B cell (primary cell): ENCODE data around the gene OR11G2. TPM values are rescaled to one million over a fixed set of nuclear protein-coding genes. Genes with fewer than 3 reads are reported as not detected.

Experiments used
- ATAC-seq: fragments of 200-7000 bp; cut with Tn5 transposase; one replicate; pipeline ENCODE4 v1.10.0; 2021; ENCODE audit warnings: low read depth, mild to moderate bottlenecking, moderate number of reproducible peaks, moderate library complexity
- CTCF ChIA-PET: fragments of 350-600 bp; sonication (Branson Sonifier 250); formaldehyde crosslinking; loops from one replicate; lab custom pipeline; 2021; ENCODE audit warnings: antibody characterized with exemption, inconsistent platforms; lab: Charles Lee
- POLR2A ChIA-PET: fragments of 350-600 bp; sonication (Branson Sonifier 250); formaldehyde crosslinking; loops from one replicate; lab custom pipeline; 2021; ENCODE audit warnings: antibody characterized with exemption; lab: Charles Lee
- DNase-seq: peaks from one replicate; pipeline ENCODE4 v3.0.0; 2013
- H2AFZ ChIP-seq: 2 replicates; pipeline ENCODE4 v1.6.1; 2012; ENCODE audit warnings: mild to moderate bottlenecking, low read depth, low read length; ENCODE audit not compliant: insufficient read depth, poor library complexity, severe bottlenecking
- H3K27ac ChIP-seq, 2 donors: 1 replicate in 1 of 2; 2 replicates in 1 of 2; pipeline ENCODE4 v1.5.1; 2012 to 2013; ENCODE audit warnings: low read length in 2 of 2, mild to moderate bottlenecking in 2 of 2, moderate library complexity in 1 of 2
- H3K27me3 ChIP-seq, 4 experiments: fragments of 200-600 bp in 1 of 4; sonication (generic) in 1 of 4; replicated peaks in 1 of 4; 1 replicate in 2 of 4; 2 replicates in 2 of 4; pipeline versions ENCODE4 v1.6.1 to v1.7.0; 2013 to 2016; ENCODE audit warnings: low read length in 3 of 4, mild to moderate bottlenecking in 2 of 4, mixed read lengths in 1 of 4, moderate library complexity in 1 of 4; ENCODE audit not compliant: insufficient read depth in 4 of 4, control insufficient read depth in 3 of 4; ENCODE audit errors: control extremely low read depth in 1 of 4
- H3K36me3 ChIP-seq, 2 experiments: replicated peaks in 1 of 2; 1 replicate in 1 of 2; 2 replicates in 1 of 2; pipeline versions ENCODE4 v1.6.1 to v1.7.1; 2013; ENCODE audit warnings: low read length in 1 of 2; ENCODE audit not compliant: insufficient read depth in 2 of 2, control insufficient read depth in 1 of 2; ENCODE audit errors: control extremely low read depth in 1 of 2, extremely low read depth in 1 of 2
- H3K4me1 ChIP-seq, 2 donors: fragments of 200-600 bp in 1 of 2; sonication (generic) in 1 of 2; 1 replicate in 1 of 2; 2 replicates in 1 of 2; pipeline versions ENCODE4 v1.5.1 to v1.6.1; 2013 to 2017; ENCODE audit warnings: low read length in 2 of 2; ENCODE audit not compliant: control insufficient read depth in 2 of 2, insufficient read depth in 2 of 2
- H3K4me2 ChIP-seq: replicated peaks from 2 replicates; pipeline ENCODE3; 2012; ENCODE audit warnings: mild to moderate bottlenecking, low read depth, low read length; ENCODE audit not compliant: poor library complexity, severe bottlenecking
- H3K4me3 ChIP-seq, 5 experiments: fragments of 200-600 bp in 1 of 5; sonication (generic) in 1 of 5; 1 replicate in 3 of 5; 2 replicates in 2 of 5; pipeline versions ENCODE4 v1.5.1 to v1.7.0; 2011 to 2016; ENCODE audit warnings: low read length in 4 of 5, mild to moderate bottlenecking in 4 of 5, low read depth in 2 of 5, control low read depth in 1 of 5, moderate library complexity in 1 of 5; ENCODE audit not compliant: insufficient read depth in 1 of 5; ENCODE audit errors: control extremely low read depth in 1 of 5, extremely low read depth in 1 of 5
- H3K79me2 ChIP-seq: fragments of 200-600 bp; sonication (generic); one replicate; pipeline ENCODE4 v1.6.0; 2016; ENCODE audit warnings: low read length; ENCODE audit not compliant: control insufficient read depth, insufficient read depth
- H3K9ac ChIP-seq: fragments of 200-600 bp; sonication (generic); 2 replicates; pipeline ENCODE4 v1.6.1; 2017; ENCODE audit warnings: mild to moderate bottlenecking, low read length, moderate library complexity
- H3K9me3 ChIP-seq, 3 donors: one replicate each; pipeline versions ENCODE4 v1.6.1 to v1.7.1; 2013; ENCODE audit warnings: low read length in 2 of 3; ENCODE audit not compliant: control insufficient read depth in 2 of 3, insufficient read depth in 1 of 3; ENCODE audit errors: control extremely low read depth in 1 of 3
- H4K20me1 ChIP-seq: 2 replicates; pipeline ENCODE4 v1.6.0; 2012; ENCODE audit warnings: mild to moderate bottlenecking, low read length; ENCODE audit not compliant: insufficient read depth, control insufficient read depth, poor library complexity, severe bottlenecking
- H3K27ac Mint-ChIP-seq: one replicate; pipeline ENCODE4 v1.8.0; 2021; ENCODE audit warnings: mixed read lengths
- H3K27me3 Mint-ChIP-seq: one replicate; pipeline ENCODE4 v1.8.0; 2021; ENCODE audit warnings: mixed read lengths
- H3K4me1 Mint-ChIP-seq: one replicate; pipeline ENCODE4 v1.8.0; 2021; ENCODE audit warnings: mixed read lengths
- H3K4me3 Mint-ChIP-seq: one replicate; pipeline ENCODE4 v1.8.0; 2021; ENCODE audit warnings: mixed read lengths
- H3K9me3 Mint-ChIP-seq: one replicate; pipeline ENCODE4 v1.8.0; 2022; ENCODE audit warnings: mixed read lengths; ENCODE audit not compliant: insufficient read depth
- CTCF ChIP-seq: fragments of 200-600 bp; IDR thresholded peaks from one replicate; pipeline ENCODE4 v1.8.0; 2022; ENCODE audit warnings: antibody characterized with exemption, mild to moderate bottlenecking
- EZH2 ChIP-seq: IDR thresholded peaks from 2 replicates; pipeline ENCODE4 v1.6.1; 2012; ENCODE audit warnings: borderline replicate concordance, low read depth, mild to moderate bottlenecking, moderate library complexity, low read length; ENCODE audit not compliant: insufficient read depth, poor library complexity, severe bottlenecking
- WGBS: methylation state at CpG from one replicate; pipeline ENCODE4 v1.1.5; 2013; ENCODE audit warnings: missing lambda C conversion rate; ENCODE audit not compliant: insufficient coverage; 5-methylcytosine and 5-hydroxymethylcytosine counted together
- intact Hi-C: fragments of 100-400 bp; cut with micrococcal nuclease; formaldehyde crosslinking; loops from one replicate; pipeline ENCODE4 v1.10.0; 2022
- polyA plus RNA-seq: library from polyadenylated mRNA; depleted of rRNA; stranded (reverse); fragments of >200 nt; gene quantifications from 2 replicates; pipeline ENCODE4 v1.2.3, GENCODE V29; 2012
- small RNA-seq: library from RNA; depleted of rRNA; stranded (forward); fragments of <200 nt; gene quantifications from one replicate; pipeline ENCODE3, GENCODE V24; 2012; ENCODE audit warnings: low replicate concordance, low read depth; ENCODE audit not compliant: insufficient read length
- total RNA-seq, 2 donors: library from RNA; stranded (reverse); fragments of 120-200 nt in 1 of 2; gene quantifications; 1 replicate in 1 of 2; 2 replicates in 1 of 2; pipeline versions ENCODE4 v1.2.3 to v1.2.4, GENCODE V29; 2013 to 2022

OR11G2 gene
- total and polyA plus RNA-seq, 2 donors (not counting 1 experiment from before 2014, with no cell fraction given), result not detected

GRCh38 chr14:20247646-20248246 is 57.0 kb downstream of the OR11G2 start:
- Histone ChIP-seq H3K4me1 (no peaks in the 10 kb centered on the region), H3K79me2 (no peaks in the 10 kb centered on the region), H2AFZ (no peak overlapping the region), H3K36me3 (no peaks in the 10 kb centered on the region), H3K9ac (no peak overlapping the region), H3K27ac (no peak overlapping the region), H3K4me3 (no peak overlapping the region), H4K20me1 (no peaks in the 10 kb centered on the region), H3K27me3 (no peaks in the 10 kb centered on the region), H3K9me3 (peaks cover 1 to 6% (median 3%) of the 10 kb centered on the region in 3 donors), H3K4me2 (no peak overlapping the region)
- Mint-ChIP-seq H3K4me1 (no peaks in the 10 kb centered on the region), H3K27ac (no peak overlapping the region), H3K9me3 (peaks cover 5% of the 10 kb centered on the region), H3K27me3 (peaks cover 5% of the 10 kb centered on the region), H3K4me3 (no peak overlapping the region)
- TF ChIP-seq EZH2, result no peak
- TF ChIP-seq CTCF, result no peak
- intact Hi-C loops, result no loop called here
- ATAC-seq (no peak), DNase-seq (no peak)
- POLR2A ChIA-PET, result no interaction called here
- CTCF ChIA-PET, result no interaction called here
- WGBS, result 100% methylated on average over 1 of the region's 3 CpGs

Small RNA genes lying within 50 kb of the gene (small RNA-seq; reads per million reads assigned to genes)
- not detected for gene GTF2IP22

Other genes with a start within 250 kb of the OR11G2 start
- gene OR4K15, start 215.3 kb upstream of the OR11G2 start, total RNA-seq, result not detected in 2 replicates
- not detected in 2 replicates for gene OR4K15, start 215.3 kb upstream of the OR11G2 start, polyA plus RNA-seq
- not detected in 2 replicates for gene OR4Q2, start 188.7 kb upstream of the OR11G2 start, total RNA-seq
- not detected in 2 replicates for gene OR4Q2, start 188.7 kb upstream of the OR11G2 start, polyA plus RNA-seq
- gene OR4K14, start 171.6 kb upstream of the OR11G2 start, total RNA-seq, result not detected in 2 replicates
- gene OR4K14, start 171.6 kb upstream of the OR11G2 start, polyA plus RNA-seq, result not detected in 2 replicates
- not detected in 2 replicates for gene OR4K13, start 154.9 kb upstream of the OR11G2 start, total RNA-seq
- gene OR4K13, start 154.9 kb upstream of the OR11G2 start, polyA plus RNA-seq, result not detected in 2 replicates
- gene OR4L1, start 130.9 kb upstream of the OR11G2 start, total RNA-seq, result not detected in 2 replicates
- gene OR4L1, start 130.9 kb upstream of the OR11G2 start, polyA plus RNA-seq, result not detected in 2 replicates
- not detected in 2 replicates for gene OR4K17, start 80.2 kb upstream of the OR11G2 start, total RNA-seq
- gene OR4K17, start 80.2 kb upstream of the OR11G2 start, polyA plus RNA-seq, result not detected in 2 replicates
- not detected in 2 replicates for gene OR4N5, start 52.1 kb upstream of the OR11G2 start, total RNA-seq
- gene OR4N5, start 52.1 kb upstream of the OR11G2 start, polyA plus RNA-seq, result not detected in 2 replicates
- not detected in 2 replicates for gene OR11H6, start 32.8 kb downstream of the OR11G2 start, total RNA-seq
- not detected in 2 replicates for gene OR11H6, start 32.8 kb downstream of the OR11G2 start, polyA plus RNA-seq
- gene OR11H7, start 38.1 kb downstream of the OR11G2 start, total RNA-seq, result not detected in 2 replicates
- gene OR11H7, start 38.1 kb downstream of the OR11G2 start, polyA plus RNA-seq, result not detected in 2 replicates
- not detected in 2 replicates for gene OR11H4, start 48.4 kb downstream of the OR11G2 start, total RNA-seq
- not detected in 2 replicates for gene OR11H4, start 48.4 kb downstream of the OR11G2 start, polyA plus RNA-seq
- gene TTC5, start 115.1 kb downstream of the OR11G2 start, total RNA-seq, result 37.5 and 38.8 TPM in 2 replicates
- 6.9 and 8.2 TPM in 2 replicates for gene TTC5, start 115.1 kb downstream of the OR11G2 start, polyA plus RNA-seq
- gene CCNB1IP1, start 142.4 kb downstream of the OR11G2 start, total RNA-seq, result 24.7 and 26.0 TPM in 2 replicates
- gene CCNB1IP1, start 142.4 kb downstream of the OR11G2 start, polyA plus RNA-seq, result 48.8 and 56.4 TPM in 2 replicates
- 17.4 and 22.4 TPM in 2 replicates for gene PARP2, start 152.7 kb downstream of the OR11G2 start, total RNA-seq
- 17.0 and 19.8 TPM in 2 replicates for gene PARP2, start 152.7 kb downstream of the OR11G2 start, polyA plus RNA-seq
- gene TEP1, start 222.6 kb downstream of the OR11G2 start, total RNA-seq, result 123 and 143 TPM in 2 replicates
- 67.3 and 69.9 TPM in 2 replicates for gene TEP1, start 222.6 kb downstream of the OR11G2 start, polyA plus RNA-seq
- gene KLHL33, start 245.3 kb downstream of the OR11G2 start, total RNA-seq, result 0.20 and 0.27 TPM in 2 replicates
- 0.25 and 0.36 TPM in 2 replicates for gene KLHL33, start 245.3 kb downstream of the OR11G2 start, polyA plus RNA-seq